Stimulated activated CD4-positive, alpha-beta T cell treated with anti-CD3 and anti-CD28 coated beads, Interleukin-4, amount 100 ng/mL, for 48 hours (primary cell): ENCODE results near the gene ZNRD2.
"Not testable (repeated sequence)": the region's sequence is repeated elsewhere in the genome, so short reads cannot be mapped to it uniquely, and the experiment has no call there.

ENCODE experiments used
- DNase-seq, 2 donors: peaks; one replicate each; pipeline ENCODE4 v3.0.0-alpha.2; 2020; ENCODE audit warnings: low read depth in 2 of 2

The ZNRD2 gene

DNA sequence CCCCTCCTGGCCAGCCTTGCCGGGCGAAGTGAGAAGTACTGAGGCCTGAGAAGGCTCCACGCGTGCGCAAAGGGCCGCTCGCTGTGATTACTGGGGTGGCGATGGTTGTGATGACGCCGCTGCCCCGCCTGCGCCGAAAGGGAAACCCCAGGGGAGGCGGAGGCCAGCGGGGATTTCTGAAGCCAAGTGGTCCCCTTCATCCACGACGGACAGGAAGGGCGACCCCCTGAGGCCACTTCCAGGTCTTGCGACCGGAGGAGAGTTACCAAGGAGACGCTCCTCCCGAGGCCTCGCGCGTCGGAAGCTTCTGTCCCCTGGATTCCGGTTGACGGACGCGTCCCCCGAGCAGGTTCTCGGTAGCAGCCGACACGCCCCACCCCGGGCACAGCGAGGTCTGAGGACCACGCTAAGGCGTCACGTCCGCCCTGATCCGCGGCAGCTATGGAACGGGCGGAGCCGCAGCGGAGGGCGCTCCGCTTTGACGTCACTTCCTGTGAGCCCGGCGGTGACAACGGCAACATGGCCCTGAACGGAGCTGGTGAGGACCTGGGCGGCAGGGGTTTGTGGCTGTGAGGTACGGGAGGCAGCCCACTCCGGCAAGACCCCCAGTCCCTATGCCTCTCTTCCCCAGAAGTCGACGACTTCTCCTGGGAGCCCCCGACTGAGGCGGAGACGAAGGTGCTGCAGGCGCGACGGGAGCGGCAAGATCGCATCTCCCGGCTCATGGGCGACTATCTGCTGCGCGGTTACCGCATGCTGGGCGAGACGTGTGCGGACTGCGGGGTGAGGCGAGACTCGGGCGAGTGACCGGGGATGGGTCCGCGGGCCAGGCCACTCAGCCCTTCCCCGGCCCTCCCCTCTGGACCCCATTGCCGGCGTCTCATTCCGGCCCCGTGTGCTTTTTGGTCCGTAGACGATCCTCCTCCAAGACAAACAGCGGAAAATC is at the start of gene ZNRD2:
TSS of gene ZNRD2 (plus strand) at position 505 of the 946 bp plus-strand sequence. CDS start at position 520, 15 bp downstream.
- DNase-seq = peak; percentile 96 to 99

GRCh38 chr11:65521777-65522521 is 48.3 kb upstream of the ZNRD2 start:
- DNase-seq = not testable (repeated sequence)

- DNase-seq = not testable (repeated sequence)
These were observed 47.3 kb upstream of the ZNRD2 start for GRCh38 chr11:65522718-65523630.

DNA sequence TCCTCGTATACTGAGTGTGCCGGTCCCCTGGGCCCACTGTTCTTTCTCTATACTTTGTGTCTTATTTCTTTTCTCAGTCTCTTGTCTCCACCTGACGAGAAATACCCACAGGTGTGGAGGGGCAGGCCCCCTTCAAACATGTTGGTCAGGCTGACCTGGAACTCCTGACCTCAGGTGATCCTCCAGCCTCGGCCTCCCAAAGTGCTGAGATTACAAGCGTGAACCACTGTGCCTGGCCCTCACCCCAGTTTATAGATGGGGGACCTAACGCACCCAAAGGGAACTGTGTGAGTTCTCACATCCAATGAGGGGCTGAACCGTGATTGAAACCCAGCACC is 46.7 kb upstream of the ZNRD2 start:
- DNase-seq = not testable (repeated sequence)

DNA sequence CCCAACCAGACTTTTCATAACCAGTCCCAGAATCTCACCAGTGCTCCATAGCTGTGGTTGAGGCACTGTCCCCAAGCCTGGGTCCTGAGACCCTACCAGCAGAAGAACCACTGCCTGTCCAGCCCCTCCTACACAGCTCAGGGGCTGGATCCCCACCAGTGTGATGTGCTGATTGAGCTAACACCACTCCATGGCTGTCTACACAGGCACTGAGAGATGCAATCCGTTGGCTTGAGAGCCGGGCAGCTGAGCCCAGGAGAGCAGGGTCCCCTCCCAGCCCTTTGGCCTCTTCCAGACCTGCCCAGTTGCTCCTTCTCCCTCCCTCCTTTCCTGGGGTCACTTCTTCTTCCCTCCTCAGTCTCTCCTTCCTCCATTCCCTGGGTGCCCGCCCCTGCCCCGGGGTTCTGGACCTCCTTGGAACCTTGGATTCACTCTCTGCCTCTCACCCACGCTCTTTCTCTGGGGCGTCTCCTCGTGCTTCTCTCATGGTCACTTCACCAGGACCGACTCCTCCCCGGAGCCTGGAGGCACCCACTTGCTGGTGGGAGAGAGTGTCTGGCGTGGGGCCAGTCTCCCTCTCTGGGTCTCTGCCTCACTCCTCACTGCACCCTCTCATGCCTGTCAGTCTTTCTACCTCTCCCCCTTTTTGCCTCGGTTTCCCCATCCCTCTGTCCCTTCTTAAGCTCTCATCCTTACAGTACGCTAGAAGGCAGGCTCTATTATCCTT is 46.1 kb upstream of the ZNRD2 start:
- no peak for DNase-seq

GRCh38 chr11:65524741-65525545 is 45.3 kb upstream of the ZNRD2 start, which contains the start of gene SCYL1:
Gene SCYL1 (plus strand): TSS chr11:65525083. CDS start chr11:65525154, 71 bp downstream.
- DNase-seq = peak; percentile 63 to 83

DNA sequence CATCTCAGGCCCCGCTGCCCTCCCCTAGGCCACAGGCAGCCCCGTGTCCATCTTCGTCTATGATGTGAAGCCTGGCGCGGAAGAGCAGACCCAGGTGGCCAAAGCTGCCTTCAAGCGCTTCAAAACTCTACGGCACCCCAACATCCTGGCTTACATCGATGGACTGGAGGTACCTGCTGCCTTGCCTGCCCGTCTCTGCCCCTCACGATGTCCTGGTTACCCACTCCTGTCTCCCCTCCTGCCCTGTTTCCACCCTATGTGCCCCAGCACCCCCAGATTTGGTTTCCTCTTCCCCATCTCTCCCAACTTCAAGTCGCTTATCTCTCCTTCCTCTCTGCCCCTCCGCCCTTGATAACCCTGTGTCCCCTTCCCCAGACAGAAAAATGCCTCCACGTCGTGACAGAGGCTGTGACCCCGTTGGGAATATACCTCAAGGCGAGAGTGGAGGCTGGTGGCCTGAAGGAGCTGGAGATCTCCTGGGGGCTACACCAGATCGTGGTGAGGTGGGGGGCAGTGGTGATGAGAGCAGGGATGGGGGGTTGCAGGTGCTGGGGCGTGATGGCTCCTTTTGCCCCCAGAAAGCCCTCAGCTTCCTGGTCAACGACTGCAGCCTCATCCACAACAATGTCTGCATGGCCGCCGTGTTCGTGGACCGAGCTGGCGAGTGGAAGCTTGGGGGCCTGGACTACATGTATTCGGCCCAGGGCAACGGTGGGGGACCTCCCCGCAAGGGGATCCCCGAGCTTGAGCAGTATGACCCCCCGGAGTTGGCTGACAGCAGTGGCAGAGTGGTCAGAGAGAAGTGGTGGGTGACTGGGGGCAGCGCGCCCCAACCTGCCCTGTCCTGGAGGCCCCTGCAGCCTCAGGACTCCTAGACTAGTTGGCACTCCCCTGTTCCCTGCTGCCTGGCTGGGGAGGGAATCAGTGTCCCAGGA is 44.5 kb upstream of the ZNRD2 start:
- DNase-seq = no peak

DNA sequence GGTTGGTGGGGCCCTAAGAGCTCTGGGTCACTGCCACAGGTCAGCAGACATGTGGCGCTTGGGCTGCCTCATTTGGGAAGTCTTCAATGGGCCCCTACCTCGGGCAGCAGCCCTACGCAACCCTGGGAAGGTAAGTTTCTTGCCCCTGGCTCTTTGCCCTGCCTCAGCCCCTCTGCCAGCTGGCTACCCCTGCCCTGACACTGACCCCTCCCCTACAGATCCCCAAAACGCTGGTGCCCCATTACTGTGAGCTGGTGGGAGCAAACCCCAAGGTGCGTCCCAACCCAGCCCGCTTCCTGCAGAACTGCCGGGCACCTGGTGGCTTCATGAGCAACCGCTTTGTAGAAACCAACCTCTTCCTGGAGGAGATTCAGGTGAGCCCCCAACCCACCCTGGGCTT is 43.5 kb upstream of the ZNRD2 start:
- no peak for DNase-seq

GRCh38 chr11:65528819-65529350 is 41.4 kb upstream of the ZNRD2 start:
- no peak for DNase-seq

DNA sequence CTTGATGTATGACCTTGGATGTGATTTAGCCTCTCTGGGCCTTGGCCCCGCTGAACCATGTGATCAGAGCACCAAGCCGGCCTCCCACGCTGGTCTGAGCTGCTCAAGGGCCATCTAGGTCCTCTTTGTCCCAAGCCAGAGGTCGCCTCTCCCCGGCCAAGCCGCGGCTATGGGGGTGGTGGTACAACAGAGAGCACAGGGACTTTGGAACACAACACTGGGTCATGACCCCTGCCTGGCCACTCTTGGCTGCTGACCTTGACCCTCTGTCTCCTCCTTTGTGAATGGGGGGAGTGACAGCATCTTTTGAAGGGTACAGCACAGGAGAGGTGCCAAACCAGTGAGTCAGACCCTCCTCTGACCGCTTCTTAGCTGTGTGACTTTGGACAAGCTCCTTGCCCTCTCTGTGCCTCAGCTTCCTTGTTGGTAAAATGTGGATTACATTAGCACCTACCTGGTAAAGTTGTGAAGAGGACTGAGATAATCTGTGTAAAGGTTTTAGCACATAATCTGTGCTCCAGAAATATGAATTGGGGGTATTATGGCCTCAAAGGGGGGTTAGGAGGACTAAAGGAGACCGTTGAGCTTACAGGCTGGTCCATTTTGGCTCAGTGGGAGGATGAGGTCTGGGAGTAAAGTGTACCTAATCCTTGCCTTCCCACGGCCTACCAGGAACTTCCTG is 40.7 kb upstream of the ZNRD2 start:
- DNase-seq = no peak

DNA sequence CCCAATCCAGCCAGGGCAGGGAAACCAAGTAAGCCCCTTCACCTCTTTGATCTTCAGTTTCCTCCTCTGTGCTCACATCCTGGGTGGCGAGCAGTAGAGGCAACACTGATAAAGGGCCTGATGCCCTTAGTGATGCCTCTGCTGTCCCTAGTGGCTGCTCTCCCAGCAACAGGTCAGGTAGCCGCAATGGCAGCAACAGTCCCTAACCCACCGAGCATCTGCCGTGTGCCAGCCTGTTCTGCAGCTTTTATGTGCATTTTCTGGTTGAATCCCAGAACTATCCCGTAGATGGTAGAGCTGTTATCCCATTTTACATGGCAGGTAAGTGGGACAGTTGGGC is 40.1 kb upstream of the ZNRD2 start:
- DNase-seq = no peak

- no peak for DNase-seq
These were observed 37.8 kb upstream of the ZNRD2 start for GRCh38 chr11:65532388-65533064.

DNA sequence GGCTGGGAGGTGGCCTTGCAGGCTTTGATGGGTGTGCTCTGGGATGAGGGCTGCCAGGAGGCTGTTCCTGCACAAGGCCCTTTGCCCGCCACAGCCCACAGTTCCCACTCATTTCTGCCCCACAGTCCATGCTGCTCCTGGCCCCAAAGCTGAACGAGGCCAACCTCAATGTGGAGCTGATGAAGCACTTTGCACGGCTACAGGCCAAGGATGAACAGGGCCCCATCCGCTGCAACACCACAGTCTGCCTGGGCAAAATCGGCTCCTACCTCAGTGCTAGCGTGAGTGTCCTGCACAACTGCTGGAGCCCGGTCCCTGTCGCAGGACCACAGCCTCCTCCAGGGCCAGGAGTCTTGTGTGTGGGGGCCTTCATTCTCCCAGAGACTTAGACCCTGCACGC is 35.2 kb upstream of the ZNRD2 start:
- DNase-seq = no peak

GRCh38 chr11:65536412-65537295 is 33.6 kb upstream of the ZNRD2 start:
- no peak for DNase-seq

- DNase-seq = no peak
These were observed 33.0 kb upstream of the ZNRD2 start for GRCh38 chr11:65537296-65537597.

DNA sequence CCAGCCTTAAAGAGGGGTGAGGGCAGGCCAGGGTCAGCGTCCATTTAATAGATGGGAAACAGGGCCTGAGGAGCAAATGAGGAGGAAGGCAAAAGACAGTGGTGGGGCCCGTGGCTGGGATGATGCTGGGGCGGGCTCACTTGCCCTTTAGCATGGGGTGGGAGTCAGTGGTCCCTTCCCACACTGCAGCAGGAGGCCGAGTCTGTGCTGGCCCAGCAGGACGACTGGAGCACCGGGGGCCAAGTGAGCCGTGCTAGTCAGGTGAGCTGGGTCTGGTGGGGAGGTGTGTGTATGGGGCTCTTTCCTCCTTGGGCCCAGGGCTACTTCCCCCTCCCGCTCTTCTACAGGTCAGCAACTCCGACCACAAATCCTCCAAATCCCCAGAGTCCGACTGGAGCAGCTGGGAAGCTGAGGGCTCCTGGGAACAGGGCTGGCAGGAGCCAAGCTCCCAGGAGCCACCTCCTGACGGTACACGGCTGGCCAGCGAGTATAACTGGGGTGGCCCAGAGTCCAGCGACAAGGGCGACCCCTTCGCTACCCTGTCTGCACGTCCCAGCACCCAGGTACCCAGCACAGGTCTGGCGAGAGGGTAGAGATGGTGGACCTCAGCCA is 32.6 kb upstream of the ZNRD2 start:
- no peak for DNase-seq
